ENCODE measurements around the gene NOP53.

DNA sequence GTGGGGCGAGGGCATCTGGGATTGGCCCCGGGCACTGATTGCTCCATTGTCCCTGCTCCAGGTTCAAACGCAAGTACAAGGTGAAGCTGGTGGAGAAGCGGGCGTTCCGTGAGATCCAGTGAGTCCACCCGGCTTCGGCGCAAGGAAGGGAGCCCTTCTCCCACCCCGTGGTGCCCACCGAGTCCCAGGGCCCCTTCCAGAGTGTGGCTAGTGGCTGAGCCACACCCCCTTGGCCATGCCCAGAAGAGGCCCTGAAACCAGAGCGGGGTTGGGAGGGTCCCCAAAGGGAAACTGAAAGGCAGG, 11.2 kb downstream of the NOP53 start:
- TF ChIP-seq, protein P1, sequence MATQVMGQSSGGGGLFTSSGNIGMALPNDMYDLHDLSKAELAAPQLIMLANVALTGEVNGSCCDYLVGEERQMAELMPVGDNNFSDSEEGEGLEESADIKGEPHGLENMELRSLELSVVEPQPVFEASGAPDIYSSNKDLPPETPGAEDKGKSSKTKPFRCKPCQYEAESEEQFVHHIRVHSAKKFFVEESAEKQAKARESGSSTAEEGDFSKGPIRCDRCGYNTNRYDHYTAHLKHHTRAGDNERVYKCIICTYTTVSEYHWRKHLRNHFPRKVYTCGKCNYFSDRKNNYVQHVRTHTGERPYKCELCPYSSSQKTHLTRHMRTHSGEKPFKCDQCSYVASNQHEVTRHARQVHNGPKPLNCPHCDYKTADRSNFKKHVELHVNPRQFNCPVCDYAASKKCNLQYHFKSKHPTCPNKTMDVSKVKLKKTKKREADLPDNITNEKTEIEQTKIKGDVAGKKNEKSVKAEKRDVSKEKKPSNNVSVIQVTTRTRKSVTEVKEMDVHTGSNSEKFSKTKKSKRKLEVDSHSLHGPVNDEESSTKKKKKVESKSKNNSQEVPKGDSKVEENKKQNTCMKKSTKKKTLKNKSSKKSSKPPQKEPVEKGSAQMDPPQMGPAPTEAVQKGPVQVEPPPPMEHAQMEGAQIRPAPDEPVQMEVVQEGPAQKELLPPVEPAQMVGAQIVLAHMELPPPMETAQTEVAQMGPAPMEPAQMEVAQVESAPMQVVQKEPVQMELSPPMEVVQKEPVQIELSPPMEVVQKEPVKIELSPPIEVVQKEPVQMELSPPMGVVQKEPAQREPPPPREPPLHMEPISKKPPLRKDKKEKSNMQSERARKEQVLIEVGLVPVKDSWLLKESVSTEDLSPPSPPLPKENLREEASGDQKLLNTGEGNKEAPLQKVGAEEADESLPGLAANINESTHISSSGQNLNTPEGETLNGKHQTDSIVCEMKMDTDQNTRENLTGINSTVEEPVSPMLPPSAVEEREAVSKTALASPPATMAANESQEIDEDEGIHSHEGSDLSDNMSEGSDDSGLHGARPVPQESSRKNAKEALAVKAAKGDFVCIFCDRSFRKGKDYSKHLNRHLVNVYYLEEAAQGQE (IDR thresholded peaks at IDR 0.05; ENCODE audit: insufficient replicate concordance, low read depth) = no peak
- TF ChIP-seq CTCF (IDR thresholded peaks at IDR 0.05; ENCODE audit: insufficient read depth, low read length) (no peak), POLR2AphosphoS5 (IDR thresholded peaks at IDR 0.05; ENCODE audit: low read depth) (no peak), GABPA (IDR thresholded peaks at IDR 0.05; ENCODE audit: low read depth) (no peak)
